Astrocyte (in vitro differentiated cells and primary cell): Measurements from ENCODE around the gene DUSP14. TPM values are rescaled to one million over a fixed set of nuclear protein-coding genes. Genes with fewer than 3 reads are reported as not detected.

ENCODE experiments used
- DNase-seq: peaks from one replicate; pipeline ENCODE4 v3.0.0-alpha.2; 2010; ENCODE audit warnings: low read depth
- FAIRE-seq: peaks from 2 replicates; lab custom pipeline; 2011; peaks lifted over from hg19 to GRCh38; lab: Jason Lieb, UNC
- H2AFZ ChIP-seq: 2 replicates; pipeline ENCODE4 v1.6.0; 2012; ENCODE audit warnings: low read depth, low read length, inconsistent platforms
- H3K27ac ChIP-seq: 2 replicates; pipeline ENCODE4 v1.5.1; 2011; ENCODE audit warnings: low read depth, low read length, inconsistent platforms
- H3K27me3 ChIP-seq: 2 replicates; pipeline ENCODE4 v1.6.0; 2011; ENCODE audit warnings: low read length, inconsistent platforms; ENCODE audit not compliant: insufficient read depth
- H3K36me3 ChIP-seq: 2 replicates; pipeline ENCODE4 v1.5.1; 2011; ENCODE audit warnings: low read length, inconsistent platforms; ENCODE audit not compliant: insufficient read depth
- H3K4me1 ChIP-seq: 2 replicates; pipeline ENCODE4 v1.5.1; 2011; ENCODE audit warnings: low read length, inconsistent platforms; ENCODE audit not compliant: insufficient read depth
- H3K4me2 ChIP-seq: 2 replicates; pipeline ENCODE4 v1.6.0; 2012; ENCODE audit warnings: low read length, inconsistent platforms
- H3K4me3 ChIP-seq: 2 replicates; pipeline ENCODE4 v1.5.1; 2011; ENCODE audit warnings: low read depth, mild to moderate bottlenecking, low read length, inconsistent platforms; ENCODE audit not compliant: insufficient read depth
- H3K79me2 ChIP-seq: 2 replicates; pipeline ENCODE4 v1.6.0; 2012; ENCODE audit warnings: mild to moderate bottlenecking, low read length, inconsistent platforms; ENCODE audit not compliant: insufficient read depth
- H3K9ac ChIP-seq: 2 replicates; pipeline ENCODE4 v1.6.0; 2012; ENCODE audit warnings: mild to moderate bottlenecking, low read length, inconsistent platforms
- H3K9me3 ChIP-seq: 2 replicates; pipeline ENCODE4 v1.5.1; 2012; ENCODE audit warnings: low read depth, mild to moderate bottlenecking, low read length, inconsistent platforms; ENCODE audit not compliant: insufficient read depth
- H4K20me1 ChIP-seq: 2 replicates; pipeline ENCODE4 v1.6.0; 2012; ENCODE audit warnings: low read length, inconsistent platforms; ENCODE audit not compliant: insufficient read depth
- H3K27ac Mint-ChIP-seq: one replicate; pipeline ENCODE4 v1.8.0; 2021; ENCODE audit warnings: mild to moderate bottlenecking, mixed read lengths; ENCODE audit not compliant: unreplicated experiment
- H3K27me3 Mint-ChIP-seq: one replicate; pipeline ENCODE4 v1.8.0; 2021; ENCODE audit warnings: low read depth, mixed read lengths; ENCODE audit not compliant: unreplicated experiment
- H3K36me3 Mint-ChIP-seq: one replicate; pipeline ENCODE4 v1.8.0; 2021; ENCODE audit warnings: low read depth, mixed read lengths; ENCODE audit not compliant: unreplicated experiment
- H3K4me1 Mint-ChIP-seq: one replicate; pipeline ENCODE4 v1.8.0; 2021; ENCODE audit warnings: low read depth, mixed read lengths; ENCODE audit not compliant: unreplicated experiment
- H3K4me3 Mint-ChIP-seq: one replicate; pipeline ENCODE4 v1.8.0; 2021; ENCODE audit warnings: mild to moderate bottlenecking, moderate library complexity, mixed read lengths; ENCODE audit not compliant: unreplicated experiment
- H3K9me3 Mint-ChIP-seq: one replicate; pipeline ENCODE4 v1.8.0; 2021; ENCODE audit warnings: mild to moderate bottlenecking, mixed read lengths; ENCODE audit not compliant: unreplicated experiment
- EZH2 ChIP-seq: IDR thresholded peaks from 2 replicates; pipeline ENCODE4 v1.6.1; 2012; ENCODE audit warnings: mild to moderate bottlenecking, low read length, inconsistent platforms; ENCODE audit not compliant: insufficient read depth
- total RNA-seq: library from RNA; stranded (reverse); gene quantifications from 2 replicates; pipeline ENCODE4 v1.2.1, GENCODE V29; 2021
- TF ChIP-seq, protein P1 (sequence below): IDR thresholded peaks from 2 replicates; pipeline ENCODE4 v1.5.1; 2011; ENCODE audit warnings: low read depth, mild to moderate bottlenecking, inconsistent platforms, low read length, moderate library complexity; ENCODE audit not compliant: insufficient read depth

Gene DUSP14
- total RNA-seq, 1 donor from 2014 or later, result 69.1 TPM

GRCh38 chr17:37492167-37492566, 2.5 kb downstream of the DUSP14 start:
- peak overlapping the region; percentile 96 for H3K27ac ChIP-seq
- peak overlapping the region; percentile 94 for H3K4me2 ChIP-seq
- DNase-seq (no peak), FAIRE-seq (no peak)
- H2AFZ ChIP-seq, result no peak overlapping the region
- no peaks in the 10 kb centered on the region for H3K9me3 Mint-ChIP-seq
- H3K27ac Mint-ChIP-seq, result peak overlapping the region; percentile 99
- peaks cover 62% of the 10 kb centered on the region for H3K79me2 ChIP-seq
- H3K27me3 Mint-ChIP-seq, result no peaks in the 10 kb centered on the region
- H3K4me3 ChIP-seq, result peak overlapping the region; percentile 66
- peak overlapping the region; percentile 96 for H3K4me3 Mint-ChIP-seq
- peaks cover 44% of the 10 kb centered on the region for H3K4me1 ChIP-seq
- no peaks in the 10 kb centered on the region for H3K36me3 ChIP-seq
- H3K9ac ChIP-seq, result peak overlapping the region; percentile 93
- H4K20me1 ChIP-seq, result peaks cover 26% of the 10 kb centered on the region
- H3K27me3 ChIP-seq, result no peaks in the 10 kb centered on the region
- peaks cover 36% of the 10 kb centered on the region for H3K4me1 Mint-ChIP-seq
- TF ChIP-seq, protein P1, sequence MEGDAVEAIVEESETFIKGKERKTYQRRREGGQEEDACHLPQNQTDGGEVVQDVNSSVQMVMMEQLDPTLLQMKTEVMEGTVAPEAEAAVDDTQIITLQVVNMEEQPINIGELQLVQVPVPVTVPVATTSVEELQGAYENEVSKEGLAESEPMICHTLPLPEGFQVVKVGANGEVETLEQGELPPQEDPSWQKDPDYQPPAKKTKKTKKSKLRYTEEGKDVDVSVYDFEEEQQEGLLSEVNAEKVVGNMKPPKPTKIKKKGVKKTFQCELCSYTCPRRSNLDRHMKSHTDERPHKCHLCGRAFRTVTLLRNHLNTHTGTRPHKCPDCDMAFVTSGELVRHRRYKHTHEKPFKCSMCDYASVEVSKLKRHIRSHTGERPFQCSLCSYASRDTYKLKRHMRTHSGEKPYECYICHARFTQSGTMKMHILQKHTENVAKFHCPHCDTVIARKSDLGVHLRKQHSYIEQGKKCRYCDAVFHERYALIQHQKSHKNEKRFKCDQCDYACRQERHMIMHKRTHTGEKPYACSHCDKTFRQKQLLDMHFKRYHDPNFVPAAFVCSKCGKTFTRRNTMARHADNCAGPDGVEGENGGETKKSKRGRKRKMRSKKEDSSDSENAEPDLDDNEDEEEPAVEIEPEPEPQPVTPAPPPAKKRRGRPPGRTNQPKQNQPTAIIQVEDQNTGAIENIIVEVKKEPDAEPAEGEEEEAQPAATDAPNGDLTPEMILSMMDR, result no peak
- TF ChIP-seq EZH2, result no peak
- H3K36me3 Mint-ChIP-seq, result peaks cover 2% of the 10 kb centered on the region
- no peaks in the 10 kb centered on the region for H3K9me3 ChIP-seq

GRCh38 chr17:37493249-37494027, 3.7 kb downstream of the DUSP14 start:
- Histone ChIP-seq H3K4me2 (peak overlapping the region; percentile 94), H3K9me3 (no peaks in the 10 kb centered on the region), H4K20me1 (peaks cover 34% of the 10 kb centered on the region), H2AFZ (no peak overlapping the region), H3K4me1 (peaks cover 38% of the 10 kb centered on the region), H3K79me2 (peaks cover 73% of the 10 kb centered on the region), H3K27me3 (no peaks in the 10 kb centered on the region), H3K36me3 (no peaks in the 10 kb centered on the region), H3K9ac (peak overlapping the region; percentile 52), H3K4me3 (no peak overlapping the region), H3K27ac (peak overlapping the region; percentile 96)
- FAIRE-seq (no peak), DNase-seq (peak; percentile 99)
- H3K9me3 Mint-ChIP-seq, result no peaks in the 10 kb centered on the region
- peak overlapping the region; percentile 85 for H3K27ac Mint-ChIP-seq
- peak overlapping the region; percentile 96 for H3K4me3 Mint-ChIP-seq
- peaks cover 29% of the 10 kb centered on the region for H3K4me1 Mint-ChIP-seq
- H3K27me3 Mint-ChIP-seq, result no peaks in the 10 kb centered on the region
- TF ChIP-seq, protein P1, result no peak
- TF ChIP-seq EZH2, result no peak
- H3K36me3 Mint-ChIP-seq, result peaks cover 2% of the 10 kb centered on the region

GRCh38 chr17:37494401-37494831, 4.7 kb downstream of the DUSP14 start:
- Histone ChIP-seq H2AFZ (no peak overlapping the region), H3K4me1 (peaks cover 32% of the 10 kb centered on the region), H4K20me1 (peaks cover 39% of the 10 kb centered on the region), H3K4me2 (peak overlapping the region; percentile 94), H3K27me3 (no peaks in the 10 kb centered on the region), H3K27ac (peak overlapping the region; percentile 96), H3K36me3 (no peaks in the 10 kb centered on the region), H3K4me3 (no peak overlapping the region), H3K9ac (peak overlapping the region; percentile 69), H3K79me2 (peaks cover 83% of the 10 kb centered on the region), H3K9me3 (no peaks in the 10 kb centered on the region)
- peaks cover 29% of the 10 kb centered on the region for H3K4me1 Mint-ChIP-seq
- FAIRE-seq (no peak), DNase-seq (no peak)
- peak overlapping the region; percentile 48 for H3K4me3 Mint-ChIP-seq
- TF ChIP-seq, protein P1, result no peak
- TF ChIP-seq EZH2, result no peak
- no peaks in the 10 kb centered on the region for H3K27me3 Mint-ChIP-seq
- peaks cover 2% of the 10 kb centered on the region for H3K36me3 Mint-ChIP-seq
- no peaks in the 10 kb centered on the region for H3K9me3 Mint-ChIP-seq
- H3K27ac Mint-ChIP-seq, result peak overlapping the region; percentile 85
